ENCODE data around the gene THOC6. TPM values are rescaled to one million over a fixed set of nuclear protein-coding genes. Genes with fewer than 3 reads are reported as not detected.

Gene THOC6
- total RNA-seq, 1 donor, result 23.5 TPM

- H3K4me1 ChIP-seq (ENCODE audit: insufficient read depth, low read length), result no peaks in the 10 kb centered on the region
- no peak within 1 kb of the TSS for H3K4me2 ChIP-seq (ENCODE audit: insufficient read depth, low read length)
- H3K27me3 ChIP-seq (ENCODE audit: insufficient read depth, low read length), result peaks cover 61% of the 10 kb centered on the region
- H3K79me2 ChIP-seq (ENCODE audit: insufficient read depth, low read length), result no peaks in the 10 kb centered on the region
- H4K20me1 ChIP-seq (ENCODE audit: insufficient read depth, low read length), result no peaks in the 10 kb centered on the region
- DNase-seq (ENCODE audit: insufficient read length, low spot score, missing footprints), result peak; percentile 87
- H2AFZ ChIP-seq (ENCODE audit: low read length), result no peak within 1 kb of the TSS
- no peaks in the 10 kb centered on the region for H3K9me3 ChIP-seq (ENCODE audit: low read depth, low read length)
- no peak within 1 kb of the TSS for H3K4me3 ChIP-seq (ENCODE audit: insufficient read depth, low read length)
- no peak within 1 kb of the TSS for H3K27ac ChIP-seq (ENCODE audit: low read depth, low read length)
- TF ChIP-seq CTCF (IDR thresholded peaks at IDR 0.05; ENCODE audit: extremely low read depth, low read depth, low read length), result no peak
- no peaks in the 10 kb centered on the region for H3K36me3 ChIP-seq (ENCODE audit: insufficient read depth, low read length)
Observed at GRCh38 chr16:3012828-3013420, 10.9 kb upstream of the THOC6 start, which contains the start of gene CLDN9. Gene CLDN9 (plus strand): TSS chr16:3012923. CDS start chr16:3013363, 440 bp downstream.

GRCh38 chr16:3013491-3013951 lies 10.3 kb upstream of the THOC6 start:
- peaks cover 59% of the 10 kb centered on the region for H3K27me3 ChIP-seq (ENCODE audit: insufficient read depth, low read length)
- no peaks in the 10 kb centered on the region for H3K9me3 ChIP-seq (ENCODE audit: low read depth, low read length)
- H4K20me1 ChIP-seq (ENCODE audit: insufficient read depth, low read length), result no peaks in the 10 kb centered on the region
- no peak overlapping the region for H3K27ac ChIP-seq (ENCODE audit: low read depth, low read length)
- H3K4me1 ChIP-seq (ENCODE audit: insufficient read depth, low read length), result no peaks in the 10 kb centered on the region
- H3K4me2 ChIP-seq (ENCODE audit: insufficient read depth, low read length), result no peak overlapping the region
- no peak for TF ChIP-seq CTCF (IDR thresholded peaks at IDR 0.05; ENCODE audit: extremely low read depth, low read depth, low read length)
- no peak overlapping the region for H3K4me3 ChIP-seq (ENCODE audit: insufficient read depth, low read length)
- H3K36me3 ChIP-seq (ENCODE audit: insufficient read depth, low read length), result no peaks in the 10 kb centered on the region
- no peak overlapping the region for H2AFZ ChIP-seq (ENCODE audit: low read length)
- DNase-seq (ENCODE audit: insufficient read length, low spot score, missing footprints), result no peak
- H3K79me2 ChIP-seq (ENCODE audit: insufficient read depth, low read length), result no peaks in the 10 kb centered on the region

GRCh38 chr16:3013998-3014690 lies 9.7 kb upstream of the THOC6 start:
- no peak overlapping the region for H3K27ac ChIP-seq (ENCODE audit: low read depth, low read length)
- no peak for TF ChIP-seq CTCF (IDR thresholded peaks at IDR 0.05; ENCODE audit: extremely low read depth, low read depth, low read length)
- DNase-seq (ENCODE audit: insufficient read length, low spot score, missing footprints), result no peak

GRCh38 chr16:3014971-3015370 lies 8.9 kb upstream of the THOC6 start:
- Histone ChIP-seq H3K36me3 (ENCODE audit: insufficient read depth, low read length) (no peaks in the 10 kb centered on the region), H3K27me3 (ENCODE audit: insufficient read depth, low read length) (peaks cover 45% of the 10 kb centered on the region), H3K4me3 (ENCODE audit: insufficient read depth, low read length) (no peak overlapping the region), H3K9me3 (ENCODE audit: low read depth, low read length) (no peaks in the 10 kb centered on the region), H3K79me2 (ENCODE audit: insufficient read depth, low read length) (no peaks in the 10 kb centered on the region), H3K27ac (ENCODE audit: low read depth, low read length) (no peak overlapping the region), H2AFZ (ENCODE audit: low read length) (no peak overlapping the region), H3K4me2 (ENCODE audit: insufficient read depth, low read length) (no peak overlapping the region), H4K20me1 (ENCODE audit: insufficient read depth, low read length) (no peaks in the 10 kb centered on the region), H3K4me1 (ENCODE audit: insufficient read depth, low read length) (no peaks in the 10 kb centered on the region)
- no peak for DNase-seq (ENCODE audit: insufficient read length, low spot score, missing footprints)
- no peak for TF ChIP-seq CTCF (IDR thresholded peaks at IDR 0.05; ENCODE audit: extremely low read depth, low read depth, low read length)

More at GRCh38 chr16:3013998-3014690, 9.7 kb upstream of the THOC6 start:
- Histone ChIP-seq H3K9me3 (ENCODE audit: low read depth, low read length) (no peaks in the 10 kb centered on the region), H4K20me1 (ENCODE audit: insufficient read depth, low read length) (no peaks in the 10 kb centered on the region), H3K4me3 (ENCODE audit: insufficient read depth, low read length) (no peak overlapping the region), H3K4me1 (ENCODE audit: insufficient read depth, low read length) (no peaks in the 10 kb centered on the region), H3K27me3 (ENCODE audit: insufficient read depth, low read length) (peaks cover 53% of the 10 kb centered on the region), H3K79me2 (ENCODE audit: insufficient read depth, low read length) (no peaks in the 10 kb centered on the region), H3K36me3 (ENCODE audit: insufficient read depth, low read length) (no peaks in the 10 kb centered on the region), H2AFZ (ENCODE audit: low read length) (no peak overlapping the region), H3K4me2 (ENCODE audit: insufficient read depth, low read length) (no peak overlapping the region)
